HG02759 (cell line): ENCODE data around the gene GMIP.

ENCODE experiments used
- ATAC-seq: cut with Tn5 transposase; IDR thresholded peaks from one replicate; pipeline ENCODE4 v1.9.1; 2021; ENCODE audit warnings: mild to moderate bottlenecking, moderate library complexity; ENCODE audit not compliant: unreplicated experiment

GMIP gene

GRCh38 chr19:19637186-19637522 lies 6.3 kb downstream of the GMIP start:
- ATAC-seq = no peak

- no peak for ATAC-seq
These were observed 6.8 kb downstream of the GMIP start for GRCh38 chr19:19636573-19637185.

GRCh38 chr19:19635313-19635702 lies 8.1 kb downstream of the GMIP start:
- ATAC-seq = no peak

- no peak for ATAC-seq
These were observed 8.7 kb downstream of the GMIP start for GRCh38 chr19:19634516-19635312.

GRCh38 chr19:19633711-19634515 lies 9.5 kb downstream of the GMIP start:
- no peak for ATAC-seq

GRCh38 chr19:19632661-19633060 lies 10.8 kb downstream of the GMIP start:
- no peak for ATAC-seq

GRCh38 chr19:19631346-19631745 lies 12.1 kb downstream of the GMIP start:
- ATAC-seq = no peak

- no peak for ATAC-seq
These were observed 13.0 kb downstream of the GMIP start for GRCh38 chr19:19630426-19630825.

GRCh38 chr19:19630062-19630414 lies 13.4 kb downstream of the GMIP start:
- no peak for ATAC-seq

- ATAC-seq = peak; percentile 22
These were observed 14.8 kb downstream of the GMIP start for GRCh38 chr19:19628501-19629134.

GRCh38 chr19:19627621-19628500 lies 15.6 kb downstream of the GMIP start, which contains the start of gene LPAR2:
Gene LPAR2, minus strand, starts transcription at chr19:19628220. Its CDS starts 945 bp downstream, at chr19:19627275.
- peak; percentile 74 for ATAC-seq

GRCh38 chr19:19626516-19627472 lies 16.7 kb downstream of the GMIP start:
- no peak for ATAC-seq

GRCh38 chr19:19624032-19624570 lies 19.4 kb downstream of the GMIP start:
- no peak for ATAC-seq

GRCh38 chr19:19623383-19623782 lies 20.1 kb downstream of the GMIP start:
- ATAC-seq = no peak

- no peak for ATAC-seq
These were observed 23.6 kb downstream of the GMIP start for GRCh38 chr19:19619849-19620210.

GRCh38 chr19:19619181-19619848 lies 24.1 kb downstream of the GMIP start:
- no peak for ATAC-seq

GRCh38 chr19:19618219-19619051 lies 25.0 kb downstream of the GMIP start, which contains the start of gene PBX4:
Gene PBX4, minus strand, starts transcription at chr19:19618687. Its CDS starts 58 bp downstream, at chr19:19618629.
- ATAC-seq = peak; percentile 97
